ENCODE measurements around the gene TMOD3.

DNA sequence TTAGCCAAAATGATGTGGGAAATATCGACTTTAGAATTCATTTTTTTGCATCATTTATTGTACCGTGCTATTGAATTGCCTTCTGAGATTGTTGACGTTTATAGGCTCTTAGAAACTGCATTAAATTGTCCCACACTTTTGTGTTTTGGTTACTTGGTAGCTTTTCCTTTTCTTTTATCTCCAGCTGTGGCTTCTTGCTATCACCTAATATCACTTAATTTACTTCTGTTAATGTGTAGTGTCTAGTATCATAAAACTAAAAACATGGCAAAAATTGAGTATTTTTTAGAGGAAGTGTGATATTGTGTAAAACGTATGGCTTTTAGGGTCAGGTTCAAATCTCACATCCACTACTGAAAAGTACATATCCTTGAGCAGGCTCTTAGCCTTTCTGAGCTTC is 11.2 kb downstream of the TMOD3 start:
- no peak for TF ChIP-seq CTCF (IDR thresholded peaks at IDR 0.05)
- no peak for TF ChIP-seq POLR2A (IDR thresholded peaks at IDR 0.05)

Measured in right lobe of liver (tissue), 4 donors.